ENCODE data around the gene BCORL1.

DNA sequence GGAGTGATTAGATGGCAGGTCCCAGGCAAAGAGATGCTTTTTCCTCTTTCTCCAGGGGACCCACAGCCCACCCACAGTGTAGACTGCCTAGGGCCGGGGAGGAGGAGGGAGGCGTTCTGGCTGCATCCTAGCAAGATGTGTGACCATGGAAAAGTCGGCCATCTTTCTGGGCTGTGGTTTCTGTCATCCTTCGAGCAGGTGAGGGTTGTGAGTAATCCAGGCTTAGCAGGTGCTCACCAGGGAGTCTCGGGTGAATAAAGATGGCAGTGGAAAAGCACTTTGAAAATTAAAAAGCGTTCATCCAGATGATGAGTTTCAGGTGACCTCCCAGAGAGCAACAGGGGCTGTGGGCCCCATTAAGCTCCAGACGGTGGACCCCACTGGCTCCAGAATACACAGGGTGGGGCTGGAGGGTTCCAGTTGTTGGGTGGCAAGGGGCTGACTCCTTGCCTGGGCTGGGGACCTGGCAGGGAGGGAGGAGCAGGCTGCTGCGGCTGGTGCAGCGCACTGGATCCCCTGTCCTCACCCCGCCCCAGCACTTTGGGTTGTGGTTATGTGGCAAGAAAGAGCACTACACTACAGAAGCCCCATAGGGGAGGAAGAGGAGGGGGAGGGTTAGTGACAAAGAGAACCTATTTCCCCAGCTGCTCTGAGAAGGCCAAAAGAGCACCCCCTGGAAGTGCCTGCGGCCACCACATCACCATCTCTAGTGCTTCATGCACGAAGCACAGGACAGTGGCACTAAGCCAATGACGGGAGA is 104.2 kb downstream of the BCORL1 start:
- TF ChIP-seq, protein P1, sequence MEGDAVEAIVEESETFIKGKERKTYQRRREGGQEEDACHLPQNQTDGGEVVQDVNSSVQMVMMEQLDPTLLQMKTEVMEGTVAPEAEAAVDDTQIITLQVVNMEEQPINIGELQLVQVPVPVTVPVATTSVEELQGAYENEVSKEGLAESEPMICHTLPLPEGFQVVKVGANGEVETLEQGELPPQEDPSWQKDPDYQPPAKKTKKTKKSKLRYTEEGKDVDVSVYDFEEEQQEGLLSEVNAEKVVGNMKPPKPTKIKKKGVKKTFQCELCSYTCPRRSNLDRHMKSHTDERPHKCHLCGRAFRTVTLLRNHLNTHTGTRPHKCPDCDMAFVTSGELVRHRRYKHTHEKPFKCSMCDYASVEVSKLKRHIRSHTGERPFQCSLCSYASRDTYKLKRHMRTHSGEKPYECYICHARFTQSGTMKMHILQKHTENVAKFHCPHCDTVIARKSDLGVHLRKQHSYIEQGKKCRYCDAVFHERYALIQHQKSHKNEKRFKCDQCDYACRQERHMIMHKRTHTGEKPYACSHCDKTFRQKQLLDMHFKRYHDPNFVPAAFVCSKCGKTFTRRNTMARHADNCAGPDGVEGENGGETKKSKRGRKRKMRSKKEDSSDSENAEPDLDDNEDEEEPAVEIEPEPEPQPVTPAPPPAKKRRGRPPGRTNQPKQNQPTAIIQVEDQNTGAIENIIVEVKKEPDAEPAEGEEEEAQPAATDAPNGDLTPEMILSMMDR (IDR thresholded peaks at IDR 0.05; ENCODE audit: low read depth, low read length): no peak
- TF ChIP-seq MAX (IDR thresholded peaks at IDR 0.05; ENCODE audit: low read depth, low read length): peak; percentile 38

All from NB4 (cell line).